ENCODE data around the gene FGR.
"Not testable (repeated sequence)": the region's sequence is repeated elsewhere in the genome, so short reads cannot be mapped to it uniquely, and the experiment has no call there.

The FGR gene

GRCh38 chr1:27644369-27645070, 9.5 kb upstream of the FGR start:
- no peaks in the 10 kb centered on the region for H3K79me2 ChIP-seq (ENCODE audit: insufficient read depth, low read length)
- no peaks in the 10 kb centered on the region for H3K27me3 ChIP-seq (ENCODE audit: low read length)
- no peaks in the 10 kb centered on the region for H3K9me3 ChIP-seq (ENCODE audit: insufficient read depth, low read length)
- no peak overlapping the region for H3K4me2 ChIP-seq (ENCODE audit: low read depth, low read length, poor library complexity, severe bottlenecking)
- H3K9ac ChIP-seq (ENCODE audit: low read length) = no peak overlapping the region
- no peaks in the 10 kb centered on the region for H4K20me1 ChIP-seq (ENCODE audit: low read depth, low read length)
- no peak for TF ChIP-seq EZH2phosphoT487 (conservative IDR thresholded peaks at IDR 0.05; ENCODE audit: low read length)
- TF ChIP-seq CTCF (IDR thresholded peaks at IDR 0.05; ENCODE audit: insufficient read depth, low read length, poor library complexity, severe bottlenecking) = no peak
- H2AFZ ChIP-seq (ENCODE audit: low read depth, low read length, severe bottlenecking) = no peak overlapping the region
- no peak overlapping the region for H3K27ac ChIP-seq (ENCODE audit: low read depth, low read length)
- H3K4me3 ChIP-seq (ENCODE audit: insufficient read depth, low read length, poor library complexity, severe bottlenecking) = no peak overlapping the region
- H3F3A ChIP-seq (ENCODE audit: insufficient read depth) = no peaks in the 10 kb centered on the region
- H3K9me2 ChIP-seq (replicated peaks; ENCODE audit: insufficient read depth, low read length) = no peaks in the 10 kb centered on the region
- H3K36me3 ChIP-seq (ENCODE audit: low read length) = no peaks in the 10 kb centered on the region

GRCh38 chr1:27643600-27644368, 8.8 kb upstream of the FGR start:
- Histone ChIP-seq H3K4me2 (ENCODE audit: low read depth, low read length, poor library complexity, severe bottlenecking) (no peak overlapping the region), H2AFZ (ENCODE audit: low read depth, low read length, severe bottlenecking) (no peak overlapping the region), H3K9ac (ENCODE audit: low read length) (no peak overlapping the region)

GRCh38 chr1:27640514-27640913, 5.5 kb upstream of the FGR start:
- not testable (repeated sequence) for H3K36me3 ChIP-seq (ENCODE audit: low read length); H3K9me3 ChIP-seq (ENCODE audit: insufficient read depth, low read length); H3K27me3 ChIP-seq (ENCODE audit: low read length); H2AFZ ChIP-seq (ENCODE audit: low read depth, low read length, severe bottlenecking); H3F3A ChIP-seq (ENCODE audit: insufficient read depth); H3K9me2 ChIP-seq (replicated peaks; ENCODE audit: insufficient read depth, low read length); H3K79me2 ChIP-seq (ENCODE audit: insufficient read depth, low read length); H3K4me3 ChIP-seq (ENCODE audit: insufficient read depth, low read length, poor library complexity, severe bottlenecking); H3K4me2 ChIP-seq (ENCODE audit: low read depth, low read length, poor library complexity, severe bottlenecking); H4K20me1 ChIP-seq (ENCODE audit: low read depth, low read length); H3K27ac ChIP-seq (ENCODE audit: low read depth, low read length); H3K9ac ChIP-seq (ENCODE audit: low read length)

More at GRCh38 chr1:27643600-27644368, 8.8 kb upstream of the FGR start:
- no peak overlapping the region for H3K4me3 ChIP-seq (ENCODE audit: insufficient read depth, low read length, poor library complexity, severe bottlenecking)
- H3K36me3 ChIP-seq (ENCODE audit: low read length) = no peaks in the 10 kb centered on the region
- no peaks in the 10 kb centered on the region for H4K20me1 ChIP-seq (ENCODE audit: low read depth, low read length)
- H3K9me2 ChIP-seq (replicated peaks; ENCODE audit: insufficient read depth, low read length) = no peaks in the 10 kb centered on the region
- H3K27me3 ChIP-seq (ENCODE audit: low read length) = no peaks in the 10 kb centered on the region
- no peak overlapping the region for H3K27ac ChIP-seq (ENCODE audit: low read depth, low read length)
- TF ChIP-seq CTCF (IDR thresholded peaks at IDR 0.05; ENCODE audit: insufficient read depth, low read length, poor library complexity, severe bottlenecking) = peak; percentile 60
- TF ChIP-seq EZH2phosphoT487 (conservative IDR thresholded peaks at IDR 0.05; ENCODE audit: low read length) = no peak
- no peaks in the 10 kb centered on the region for H3K79me2 ChIP-seq (ENCODE audit: insufficient read depth, low read length)
- no peaks in the 10 kb centered on the region for H3F3A ChIP-seq (ENCODE audit: insufficient read depth)
- H3K9me3 ChIP-seq (ENCODE audit: insufficient read depth, low read length) = no peaks in the 10 kb centered on the region

- Histone ChIP-seq H3K36me3 (ENCODE audit: low read length) (no peaks in the 10 kb centered on the region), H3F3A (ENCODE audit: insufficient read depth) (no peaks in the 10 kb centered on the region), H3K27me3 (ENCODE audit: low read length) (no peaks in the 10 kb centered on the region), H3K9me2 (replicated peaks; ENCODE audit: insufficient read depth, low read length) (no peaks in the 10 kb centered on the region), H3K9ac (ENCODE audit: low read length) (no peak overlapping the region), H3K27ac (ENCODE audit: low read depth, low read length) (no peak overlapping the region), H4K20me1 (ENCODE audit: low read depth, low read length) (no peaks in the 10 kb centered on the region), H3K79me2 (ENCODE audit: insufficient read depth, low read length) (no peaks in the 10 kb centered on the region), H2AFZ (ENCODE audit: low read depth, low read length, severe bottlenecking) (no peak overlapping the region), H3K9me3 (ENCODE audit: insufficient read depth, low read length) (no peaks in the 10 kb centered on the region), H3K4me2 (ENCODE audit: low read depth, low read length, poor library complexity, severe bottlenecking) (no peak overlapping the region), H3K4me3 (ENCODE audit: insufficient read depth, low read length, poor library complexity, severe bottlenecking) (no peak overlapping the region)
- no peak for TF ChIP-seq EZH2phosphoT487 (conservative IDR thresholded peaks at IDR 0.05; ENCODE audit: low read length)
- TF ChIP-seq CTCF (IDR thresholded peaks at IDR 0.05; ENCODE audit: insufficient read depth, low read length, poor library complexity, severe bottlenecking) = no peak
These were observed 3.8 kb upstream of the FGR start for GRCh38 chr1:27638805-27639204.

Data from SU-DHL-6 (cell line).